ENCODE results near the gene TMED10.

Gene TMED10

DNA sequence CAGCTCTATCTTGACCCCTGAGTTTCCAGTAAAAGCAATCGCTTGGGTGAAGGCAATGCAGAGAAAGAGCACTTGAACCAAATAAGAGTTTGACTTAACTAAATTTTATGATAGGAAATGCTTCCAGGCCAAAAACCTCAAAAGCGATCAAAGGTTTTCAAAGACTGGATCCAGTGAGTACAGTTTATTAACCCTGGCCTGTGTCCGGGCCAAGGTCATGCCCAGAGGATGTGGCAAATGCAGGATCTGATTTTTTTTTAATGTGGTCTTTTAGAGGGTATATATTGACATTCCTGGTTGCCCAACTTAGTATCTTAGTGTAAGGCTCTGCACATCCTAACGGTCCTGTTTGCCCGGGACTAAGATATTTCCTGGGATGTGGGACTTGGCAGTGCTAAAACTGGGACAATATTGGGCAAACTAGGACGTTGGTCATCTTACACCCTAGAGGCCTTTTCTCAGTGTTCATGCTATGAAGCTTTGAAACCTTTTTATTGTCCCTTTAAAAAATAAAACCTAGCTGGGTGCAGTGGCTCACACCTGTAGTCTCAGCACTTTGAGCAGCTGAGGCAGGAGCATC is 40.1 kb upstream of the TMED10 start:
- no peak for TF ChIP-seq CREB1 (IDR thresholded peaks at IDR 0.05; ENCODE audit: low read depth)
- TF ChIP-seq FOXM1 (IDR thresholded peaks at IDR 0.05; ENCODE audit: borderline replicate concordance, low read depth): no peak
- no peak for TF ChIP-seq NFIC (IDR thresholded peaks at IDR 0.05)
- TF ChIP-seq TEAD4 (IDR thresholded peaks at IDR 0.05): no peak
- no peak for TF ChIP-seq EP300 (IDR thresholded peaks at IDR 0.05; ENCODE audit: borderline replicate concordance)
- TF ChIP-seq, protein P1, sequence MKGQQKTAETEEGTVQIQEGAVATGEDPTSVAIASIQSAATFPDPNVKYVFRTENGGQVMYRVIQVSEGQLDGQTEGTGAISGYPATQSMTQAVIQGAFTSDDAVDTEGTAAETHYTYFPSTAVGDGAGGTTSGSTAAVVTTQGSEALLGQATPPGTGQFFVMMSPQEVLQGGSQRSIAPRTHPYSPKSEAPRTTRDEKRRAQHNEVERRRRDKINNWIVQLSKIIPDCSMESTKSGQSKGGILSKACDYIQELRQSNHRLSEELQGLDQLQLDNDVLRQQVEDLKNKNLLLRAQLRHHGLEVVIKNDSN (IDR thresholded peaks at IDR 0.05): no peak
- TF ChIP-seq, protein P2, sequence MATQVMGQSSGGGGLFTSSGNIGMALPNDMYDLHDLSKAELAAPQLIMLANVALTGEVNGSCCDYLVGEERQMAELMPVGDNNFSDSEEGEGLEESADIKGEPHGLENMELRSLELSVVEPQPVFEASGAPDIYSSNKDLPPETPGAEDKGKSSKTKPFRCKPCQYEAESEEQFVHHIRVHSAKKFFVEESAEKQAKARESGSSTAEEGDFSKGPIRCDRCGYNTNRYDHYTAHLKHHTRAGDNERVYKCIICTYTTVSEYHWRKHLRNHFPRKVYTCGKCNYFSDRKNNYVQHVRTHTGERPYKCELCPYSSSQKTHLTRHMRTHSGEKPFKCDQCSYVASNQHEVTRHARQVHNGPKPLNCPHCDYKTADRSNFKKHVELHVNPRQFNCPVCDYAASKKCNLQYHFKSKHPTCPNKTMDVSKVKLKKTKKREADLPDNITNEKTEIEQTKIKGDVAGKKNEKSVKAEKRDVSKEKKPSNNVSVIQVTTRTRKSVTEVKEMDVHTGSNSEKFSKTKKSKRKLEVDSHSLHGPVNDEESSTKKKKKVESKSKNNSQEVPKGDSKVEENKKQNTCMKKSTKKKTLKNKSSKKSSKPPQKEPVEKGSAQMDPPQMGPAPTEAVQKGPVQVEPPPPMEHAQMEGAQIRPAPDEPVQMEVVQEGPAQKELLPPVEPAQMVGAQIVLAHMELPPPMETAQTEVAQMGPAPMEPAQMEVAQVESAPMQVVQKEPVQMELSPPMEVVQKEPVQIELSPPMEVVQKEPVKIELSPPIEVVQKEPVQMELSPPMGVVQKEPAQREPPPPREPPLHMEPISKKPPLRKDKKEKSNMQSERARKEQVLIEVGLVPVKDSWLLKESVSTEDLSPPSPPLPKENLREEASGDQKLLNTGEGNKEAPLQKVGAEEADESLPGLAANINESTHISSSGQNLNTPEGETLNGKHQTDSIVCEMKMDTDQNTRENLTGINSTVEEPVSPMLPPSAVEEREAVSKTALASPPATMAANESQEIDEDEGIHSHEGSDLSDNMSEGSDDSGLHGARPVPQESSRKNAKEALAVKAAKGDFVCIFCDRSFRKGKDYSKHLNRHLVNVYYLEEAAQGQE (IDR thresholded peaks at IDR 0.05; ENCODE audit: low read depth): no peak
- no peak for TF ChIP-seq EGR1 (IDR thresholded peaks at IDR 0.05)
- TF ChIP-seq TCF12 (IDR thresholded peaks at IDR 0.05; ENCODE audit: low read depth): no peak
- no peak for TF ChIP-seq CEBPB (IDR thresholded peaks at IDR 0.05)
- no peak for TF ChIP-seq ZBTB7A (IDR thresholded peaks at IDR 0.05; ENCODE audit: low read depth)
- TF ChIP-seq, protein P3, sequence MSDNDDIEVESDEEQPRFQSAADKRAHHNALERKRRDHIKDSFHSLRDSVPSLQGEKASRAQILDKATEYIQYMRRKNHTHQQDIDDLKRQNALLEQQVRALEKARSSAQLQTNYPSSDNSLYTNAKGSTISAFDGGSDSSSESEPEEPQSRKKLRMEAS (IDR thresholded peaks at IDR 0.05): no peak
- no peak for TF ChIP-seq TAF1 (IDR thresholded peaks at IDR 0.05; ENCODE audit: low read depth)
- TF ChIP-seq YY1 (IDR thresholded peaks at IDR 0.05; ENCODE audit: low read depth): no peak
- no peak for TF ChIP-seq RAD21 (IDR thresholded peaks at IDR 0.05; ENCODE audit: low read depth)

DNA sequence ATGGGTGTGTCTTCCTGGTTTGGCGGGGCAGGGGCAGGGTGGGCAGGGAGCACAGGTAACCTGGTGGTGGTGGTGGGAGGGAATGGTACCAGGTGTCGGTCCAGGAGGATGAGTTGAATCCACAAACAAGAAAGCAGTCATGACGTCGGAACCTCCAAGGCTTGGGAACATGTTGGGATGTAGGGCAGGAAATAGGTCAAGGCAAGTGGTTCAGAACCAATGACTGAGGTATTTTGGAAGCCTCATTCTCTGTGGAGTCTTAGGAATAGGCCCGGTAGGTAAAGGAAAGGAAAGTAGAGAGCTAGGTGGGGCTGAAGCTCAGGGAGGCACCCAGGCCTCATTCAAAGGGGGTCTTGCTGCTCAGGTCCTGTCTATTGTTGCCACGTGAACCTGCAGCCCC is 39.1 kb upstream of the TMED10 start:
- TF ChIP-seq CREB1 (IDR thresholded peaks at IDR 0.05; ENCODE audit: low read depth) (no peak), TCF12 (IDR thresholded peaks at IDR 0.05; ENCODE audit: low read depth) (no peak), FOXM1 (IDR thresholded peaks at IDR 0.05; ENCODE audit: borderline replicate concordance, low read depth) (no peak)

DNA sequence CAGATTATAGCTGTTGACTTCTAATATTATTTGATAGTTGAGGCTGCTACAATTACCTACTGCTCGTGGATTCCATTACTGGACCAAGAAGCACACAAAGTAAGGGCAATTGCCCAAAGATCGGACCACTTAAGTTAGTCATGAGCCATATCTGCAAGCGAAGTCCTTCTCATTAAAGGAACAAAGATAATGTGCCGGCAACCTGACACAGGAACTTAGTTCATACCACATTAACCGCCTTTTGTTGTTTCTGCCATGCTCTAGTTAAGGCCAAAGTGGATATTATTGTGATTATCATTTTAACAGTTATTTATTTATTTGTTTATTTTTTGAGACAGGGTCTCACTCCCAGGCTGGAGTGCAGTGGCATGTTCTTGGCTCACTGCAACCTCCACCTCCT is 38.1 kb upstream of the TMED10 start:
- TF ChIP-seq RAD21 (IDR thresholded peaks at IDR 0.05; ENCODE audit: low read depth) (no peak), ZBTB7A (IDR thresholded peaks at IDR 0.05; ENCODE audit: low read depth) (no peak), CREB1 (IDR thresholded peaks at IDR 0.05; ENCODE audit: low read depth) (no peak), TEAD4 (IDR thresholded peaks at IDR 0.05) (no peak), TCF12 (IDR thresholded peaks at IDR 0.05; ENCODE audit: low read depth) (no peak), NFIC (IDR thresholded peaks at IDR 0.05) (no peak), CEBPB (IDR thresholded peaks at IDR 0.05) (no peak), EP300 (IDR thresholded peaks at IDR 0.05; ENCODE audit: borderline replicate concordance) (no peak), EGR1 (IDR thresholded peaks at IDR 0.05) (no peak), TAF1 (IDR thresholded peaks at IDR 0.05; ENCODE audit: low read depth) (no peak), FOXM1 (IDR thresholded peaks at IDR 0.05; ENCODE audit: borderline replicate concordance, low read depth) (no peak), YY1 (IDR thresholded peaks at IDR 0.05; ENCODE audit: low read depth) (no peak)
- TF ChIP-seq, protein P3 (IDR thresholded peaks at IDR 0.05): no peak
- TF ChIP-seq, protein P1 (IDR thresholded peaks at IDR 0.05): no peak
- TF ChIP-seq, protein P2 (IDR thresholded peaks at IDR 0.05; ENCODE audit: low read depth): no peak

DNA sequence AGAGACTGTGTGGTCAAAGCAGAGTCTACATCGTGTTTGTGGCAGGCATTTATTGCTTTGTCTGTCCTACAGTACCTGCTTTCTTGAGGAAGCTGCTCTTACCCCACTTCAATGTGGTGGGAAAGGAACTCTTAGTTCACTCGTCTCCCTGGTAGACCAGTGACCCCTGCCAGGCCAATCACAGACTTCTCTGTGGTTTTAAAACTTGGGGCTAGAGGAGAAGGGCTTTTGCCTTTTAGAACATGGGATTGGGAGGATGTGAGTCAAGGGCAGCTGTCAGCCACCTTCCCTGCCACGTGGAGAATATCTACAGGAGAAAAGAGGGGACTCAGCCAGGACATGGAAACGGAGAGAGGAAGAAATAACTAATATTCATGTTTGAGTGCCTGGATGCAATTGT is 36.8 kb upstream of the TMED10 start:
- TF ChIP-seq CREB1 (IDR thresholded peaks at IDR 0.05; ENCODE audit: low read depth) (no peak), YY1 (IDR thresholded peaks at IDR 0.05; ENCODE audit: low read depth) (no peak), EGR1 (IDR thresholded peaks at IDR 0.05) (no peak), RAD21 (IDR thresholded peaks at IDR 0.05; ENCODE audit: low read depth) (no peak), FOXM1 (IDR thresholded peaks at IDR 0.05; ENCODE audit: borderline replicate concordance, low read depth) (no peak), ZBTB7A (IDR thresholded peaks at IDR 0.05; ENCODE audit: low read depth) (no peak), CEBPB (IDR thresholded peaks at IDR 0.05) (no peak), TCF12 (IDR thresholded peaks at IDR 0.05; ENCODE audit: low read depth) (no peak), TEAD4 (IDR thresholded peaks at IDR 0.05) (no peak), NFIC (IDR thresholded peaks at IDR 0.05) (no peak), TAF1 (IDR thresholded peaks at IDR 0.05; ENCODE audit: low read depth) (no peak), EP300 (IDR thresholded peaks at IDR 0.05; ENCODE audit: borderline replicate concordance) (no peak)
- TF ChIP-seq, protein P2 (IDR thresholded peaks at IDR 0.05; ENCODE audit: low read depth): no peak
- TF ChIP-seq, protein P3 (IDR thresholded peaks at IDR 0.05): no peak
- TF ChIP-seq, protein P1 (IDR thresholded peaks at IDR 0.05): no peak
